Right lobe of liver (tissue), 6 donors: ENCODE measurements around the gene POR. TPM values are rescaled to one million over a fixed set of nuclear protein-coding genes. Genes with fewer than 3 reads are reported as not detected.

Experiments used
- ATAC-seq, 4 donors: fragments of 200-7000 bp; cut with Tn5 transposase; one replicate each; pipeline ENCODE4 v1.9.1; 2020; ENCODE audit warnings: mild to moderate bottlenecking in 4 of 4, moderate library complexity in 4 of 4
- DNase-seq, 3 donors: peaks; one replicate each; pipeline ENCODE4 v3.0.0-alpha.2; 2020
- H3K27ac ChIP-seq, 3 donors: fragments of 200-600 bp; one replicate each; pipeline ENCODE4 v1.8.0; 2022
- H3K27me3 ChIP-seq, 2 donors: fragments of 200-600 bp; one replicate each; pipeline ENCODE4 v1.8.0; 2022
- H3K36me3 ChIP-seq, 4 donors: fragments of 200-600 bp; sonication (generic) in 1 of 4; one replicate each; pipeline versions ENCODE4 v1.5.1 to v1.8.0; 2017 to 2022; ENCODE audit warnings: control low read depth in 1 of 4
- H3K4me1 ChIP-seq, 4 donors: fragments of 200-600 bp; sonication (generic) in 1 of 4; one replicate each; pipeline versions ENCODE4 v1.5.1 to v1.8.0; 2017 to 2022; ENCODE audit warnings: control low read depth in 1 of 4
- H3K4me3 ChIP-seq, 3 donors: fragments of 200-600 bp; one replicate each; pipeline ENCODE4 v1.8.0; 2022
- H3K9me3 ChIP-seq, 4 donors: fragments of 200-600 bp; sonication (generic) in 1 of 4; one replicate each; pipeline versions ENCODE4 v1.5.1 to v1.8.0; 2017 to 2022; ENCODE audit warnings: control low read depth in 1 of 4
- POLR2A ChIP-seq: fragments of 450-650 bp; IDR thresholded peaks from one replicate; pipeline ENCODE4 v1.6.1; 2017; ENCODE audit warnings: antibody characterized with exemption, mild to moderate bottlenecking
- WGBS: methylation state at CpG from one replicate; pipeline ENCODE4 v1.1.6; 2018; ENCODE audit warnings: low coverage, low lambda C conversion rate; ENCODE audit not compliant: insufficient coverage; ENCODE audit errors: missing lambda C conversion rate; 5-methylcytosine and 5-hydroxymethylcytosine counted together
- intact Hi-C, 2 donors: fragments of 100-400 bp; cut with DNase I; formaldehyde crosslinking; loops; one replicate each; pipeline versions ENCODE4 v1.11.2 to v1.14.1; 2022
- total RNA-seq, 6 experiments: library from RNA; depleted of rRNA in 2 of 6; stranded (reverse); fragments of >200 nt in 2 of 6; fragmentation: NEBNext Ultra II Directional in 3 of 6; extraction: Animal tissue kit (Norgen Biotek cat#: 25700) in 3 of 6; gene quantifications; one replicate each; pipeline versions ENCODE4 v1.1.0 to v1.2.4, GENCODE V29; 2016 to 2023
- TF ChIP-seq, protein P1 (sequence below), 4 donors: fragments of 200-600 bp in 3 of 4; fragments of 450-650 bp in 1 of 4; IDR thresholded peaks; one replicate each; pipeline versions ENCODE4 v1.5.1 to v1.8.0; 2016 to 2022; ENCODE audit warnings: antibody characterized with exemption in 4 of 4, mild to moderate bottlenecking in 2 of 4
- donor health status: DM: no; HTN: yes; CAD: no.
- donor health status: DM: no; HTN: no; CAD: no.
- donor health status: DM: no; HTN: no; CAD: no.
- donor health status: DM: no; HTN: yes; CAD: no.
- donor health status: DM: no; HTN: yes; CAD: no.

Gene POR
- total RNA-seq, 6 experiments from 2014 or later = 370 to 1,042 (median 725) TPM

DNA sequence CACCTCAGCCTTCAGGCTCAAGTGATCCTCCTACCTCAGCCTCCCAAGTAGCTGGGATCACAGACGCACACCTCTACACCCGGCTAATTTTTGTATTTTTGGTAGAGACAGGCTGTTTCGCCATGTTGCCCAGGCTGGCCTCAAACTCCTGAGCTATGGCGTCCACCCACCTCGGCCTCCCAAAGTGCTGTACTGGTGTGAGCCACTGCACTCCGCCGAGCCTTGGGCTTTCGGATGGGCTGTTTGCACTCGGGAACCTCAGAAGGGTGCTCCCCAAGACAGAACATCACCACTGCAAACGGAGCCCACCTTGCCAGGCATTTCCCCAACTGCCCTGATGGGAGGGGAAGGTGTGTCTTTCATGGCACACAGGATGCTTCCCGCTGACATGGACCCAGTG lies 52.1 kb downstream of the POR start:
- no peaks in the 10 kb centered on the region for H3K27me3 ChIP-seq
- peaks cover 0 to 67% (median 15%) of the 10 kb centered on the region in 4 donors for H3K36me3 ChIP-seq
- no peak for ATAC-seq
- no peaks in the 10 kb centered on the region for H3K9me3 ChIP-seq
- TF ChIP-seq, protein P1, sequence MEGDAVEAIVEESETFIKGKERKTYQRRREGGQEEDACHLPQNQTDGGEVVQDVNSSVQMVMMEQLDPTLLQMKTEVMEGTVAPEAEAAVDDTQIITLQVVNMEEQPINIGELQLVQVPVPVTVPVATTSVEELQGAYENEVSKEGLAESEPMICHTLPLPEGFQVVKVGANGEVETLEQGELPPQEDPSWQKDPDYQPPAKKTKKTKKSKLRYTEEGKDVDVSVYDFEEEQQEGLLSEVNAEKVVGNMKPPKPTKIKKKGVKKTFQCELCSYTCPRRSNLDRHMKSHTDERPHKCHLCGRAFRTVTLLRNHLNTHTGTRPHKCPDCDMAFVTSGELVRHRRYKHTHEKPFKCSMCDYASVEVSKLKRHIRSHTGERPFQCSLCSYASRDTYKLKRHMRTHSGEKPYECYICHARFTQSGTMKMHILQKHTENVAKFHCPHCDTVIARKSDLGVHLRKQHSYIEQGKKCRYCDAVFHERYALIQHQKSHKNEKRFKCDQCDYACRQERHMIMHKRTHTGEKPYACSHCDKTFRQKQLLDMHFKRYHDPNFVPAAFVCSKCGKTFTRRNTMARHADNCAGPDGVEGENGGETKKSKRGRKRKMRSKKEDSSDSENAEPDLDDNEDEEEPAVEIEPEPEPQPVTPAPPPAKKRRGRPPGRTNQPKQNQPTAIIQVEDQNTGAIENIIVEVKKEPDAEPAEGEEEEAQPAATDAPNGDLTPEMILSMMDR (IDR thresholded peaks at IDR 0.05) = no peak
- TF ChIP-seq POLR2A = no peak
- no peak overlapping the region for H3K4me3 ChIP-seq
- H3K4me1 ChIP-seq = peaks cover 0 to 92% (median 35%) of the 10 kb centered on the region in 4 donors
- 79% methylated on average over 8 of the region's 11 CpGs for WGBS
- intact Hi-C loops = no loop called here
- peak in 1 of 3 donors; percentile 15 for DNase-seq
- peak overlapping the region; percentile 47 to 79 (median 79) for H3K27ac ChIP-seq

GRCh38 chr7:75967487-75967997 lies 52.6 kb downstream of the POR start:
- intact Hi-C loops = no loop called here
- TF ChIP-seq, protein P1 (IDR thresholded peaks at IDR 0.05) = no peak
- peak overlapping the region; percentile 47 to 79 (median 79) for H3K27ac ChIP-seq
- 51% methylated on average over 10 of the region's 13 CpGs for WGBS
- H3K36me3 ChIP-seq = peaks cover 0 to 67% (median 16%) of the 10 kb centered on the region in 4 donors
- H3K4me3 ChIP-seq = no peak overlapping the region
- peaks cover 0 to 92% (median 33%) of the 10 kb centered on the region in 4 donors for H3K4me1 ChIP-seq
- H3K9me3 ChIP-seq = no peaks in the 10 kb centered on the region
- ATAC-seq (peak in 1 of 4 donors; percentile 0), DNase-seq (no peak)
- no peaks in the 10 kb centered on the region for H3K27me3 ChIP-seq

DNA sequence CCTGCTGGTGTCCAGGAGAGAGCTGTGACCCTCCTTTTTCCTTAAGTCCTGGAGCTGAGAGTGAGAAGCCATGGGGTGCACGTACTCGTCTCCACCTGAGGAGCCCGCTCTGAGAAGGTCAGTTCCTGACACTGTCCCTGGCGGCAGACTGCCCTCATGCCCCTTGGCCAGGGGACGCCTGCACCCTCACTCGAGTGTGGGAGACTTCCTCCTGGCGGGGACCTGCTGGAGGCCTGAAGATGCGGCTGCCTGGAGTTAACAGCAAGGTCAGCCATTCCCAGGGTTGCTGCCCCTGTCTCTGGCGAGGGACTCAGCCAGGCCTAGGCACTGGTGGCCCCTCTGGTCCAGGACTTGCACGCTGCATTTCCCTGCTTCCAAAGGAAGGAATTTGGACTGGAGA lies 53.1 kb downstream of the POR start:
- Histone ChIP-seq H3K9me3 (no peaks in the 10 kb centered on the region), H3K36me3 (peaks cover 0 to 68% (median 17%) of the 10 kb centered on the region in 4 donors), H3K27ac (peak overlapping the region; percentile 47 to 79 (median 79)), H3K4me3 (no peak overlapping the region), H3K27me3 (no peaks in the 10 kb centered on the region), H3K4me1 (peaks cover 0 to 87% (median 30%) of the 10 kb centered on the region in 4 donors)
- TF ChIP-seq, protein P1 (IDR thresholded peaks at IDR 0.05) = no peak
- no peak for TF ChIP-seq POLR2A
- peak in 1 of 3 donors; percentile 61 for DNase-seq
- WGBS = 55% methylated on average over 6 of the region's 10 CpGs
- intact Hi-C loops = no loop called here
- no peak for ATAC-seq

- peak overlapping the region; percentile 47 to 79 (median 79) for H3K27ac ChIP-seq
- H3K36me3 ChIP-seq = peaks cover 0 to 69% (median 21%) of the 10 kb centered on the region in 4 donors
- peaks cover 0 to 81% (median 27%) of the 10 kb centered on the region in 4 donors for H3K4me1 ChIP-seq
- TF ChIP-seq, protein P1 (IDR thresholded peaks at IDR 0.05) = no peak
- TF ChIP-seq POLR2A = no peak
- H3K9me3 ChIP-seq = no peaks in the 10 kb centered on the region
- intact Hi-C loops = no loop called here
- no peaks in the 10 kb centered on the region for H3K27me3 ChIP-seq
- DNase-seq = peak; percentile 59 to 89 (median 87)
- H3K4me3 ChIP-seq = no peak overlapping the region
- 69% methylated on average over 5 of the region's 12 CpGs for WGBS
- ATAC-seq = peak; percentile 23 to 53 (median 38)
These were observed 53.6 kb downstream of the POR start for GRCh38 chr7:75968561-75969001.
